Sigmoid colon (tissue), 4 donors: Measurements from ENCODE around the gene CHRNA1.

Experiments used
- POLR2AphosphoS5 ChIP-seq, 4 donors: sonication (generic); formaldehyde crosslinking; IDR thresholded peaks; one replicate each; pipeline ENCODE4 v1.6.1; 2017; ENCODE audit warnings: antibody characterized with exemption in 4 of 4
- TF ChIP-seq, protein P1 (sequence below), 4 experiments: fragments of 450-650 bp in 3 of 4; fragments of 200-600 bp in 1 of 4; IDR thresholded peaks; one replicate each; pipeline ENCODE4 v1.5.1; 2016 to 2019; ENCODE audit warnings: antibody characterized with exemption in 4 of 4, mild to moderate bottlenecking in 3 of 4, moderate library complexity in 2 of 4

DNA sequence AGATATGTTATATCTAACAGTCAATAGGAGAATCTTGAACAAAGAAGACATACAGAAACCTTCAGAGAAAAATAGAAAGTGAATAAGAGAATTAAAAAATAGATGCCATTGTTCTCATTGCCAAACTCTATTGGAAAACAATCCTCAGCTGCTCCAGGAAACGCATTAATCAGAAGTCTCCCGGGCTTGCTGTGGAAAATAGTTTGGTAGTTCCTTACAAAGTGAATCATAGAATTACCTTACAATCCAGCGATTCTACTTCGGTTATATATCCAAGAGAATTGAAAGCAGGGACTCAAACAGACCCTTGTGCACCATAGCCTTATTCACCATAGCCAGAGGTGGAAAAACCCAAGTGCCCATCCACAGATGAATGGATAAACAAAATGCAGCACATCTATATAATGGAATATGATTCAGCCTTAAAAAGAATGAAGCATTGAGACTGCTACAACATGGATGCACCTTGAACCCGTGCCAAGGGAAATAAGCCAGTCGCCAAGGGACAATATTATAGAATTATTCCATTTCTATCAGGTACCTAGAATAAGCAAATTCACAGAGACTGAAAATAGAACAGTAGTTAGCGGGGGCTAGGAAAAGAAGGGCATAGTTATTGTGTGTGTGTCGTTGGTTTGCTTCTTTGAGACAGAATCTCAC, 21.9 kb upstream of the CHRNA1 start:
- TF ChIP-seq, protein P1, sequence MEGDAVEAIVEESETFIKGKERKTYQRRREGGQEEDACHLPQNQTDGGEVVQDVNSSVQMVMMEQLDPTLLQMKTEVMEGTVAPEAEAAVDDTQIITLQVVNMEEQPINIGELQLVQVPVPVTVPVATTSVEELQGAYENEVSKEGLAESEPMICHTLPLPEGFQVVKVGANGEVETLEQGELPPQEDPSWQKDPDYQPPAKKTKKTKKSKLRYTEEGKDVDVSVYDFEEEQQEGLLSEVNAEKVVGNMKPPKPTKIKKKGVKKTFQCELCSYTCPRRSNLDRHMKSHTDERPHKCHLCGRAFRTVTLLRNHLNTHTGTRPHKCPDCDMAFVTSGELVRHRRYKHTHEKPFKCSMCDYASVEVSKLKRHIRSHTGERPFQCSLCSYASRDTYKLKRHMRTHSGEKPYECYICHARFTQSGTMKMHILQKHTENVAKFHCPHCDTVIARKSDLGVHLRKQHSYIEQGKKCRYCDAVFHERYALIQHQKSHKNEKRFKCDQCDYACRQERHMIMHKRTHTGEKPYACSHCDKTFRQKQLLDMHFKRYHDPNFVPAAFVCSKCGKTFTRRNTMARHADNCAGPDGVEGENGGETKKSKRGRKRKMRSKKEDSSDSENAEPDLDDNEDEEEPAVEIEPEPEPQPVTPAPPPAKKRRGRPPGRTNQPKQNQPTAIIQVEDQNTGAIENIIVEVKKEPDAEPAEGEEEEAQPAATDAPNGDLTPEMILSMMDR (IDR thresholded peaks at IDR 0.05), result no peak
- TF ChIP-seq POLR2AphosphoS5 (IDR thresholded peaks at IDR 0.05), result no peak
